Osteocyte (in vitro differentiated cells): ENCODE measurements around the gene KRT28. TPM values are rescaled to one million over a fixed set of nuclear protein-coding genes. Genes with fewer than 3 reads are reported as not detected.

ENCODE experiments used
- DNase-seq: peaks from one replicate; pipeline ENCODE4 v3.0.0; 2021; ENCODE audit warnings: mixed read lengths; ENCODE audit not compliant: unreplicated experiment; ENCODE audit errors: extremely low spot score
- H3K27ac Mint-ChIP-seq: one replicate; pipeline ENCODE4 v1.8.0; 2021; ENCODE audit warnings: mild to moderate bottlenecking, mixed read lengths; ENCODE audit not compliant: unreplicated experiment
- H3K27me3 Mint-ChIP-seq: one replicate; pipeline ENCODE4 v1.8.0; 2021; ENCODE audit warnings: mixed read lengths; ENCODE audit not compliant: unreplicated experiment
- H3K36me3 Mint-ChIP-seq: one replicate; pipeline ENCODE4 v1.8.0; 2021; ENCODE audit warnings: mixed read lengths; ENCODE audit not compliant: unreplicated experiment
- H3K4me1 Mint-ChIP-seq: one replicate; pipeline ENCODE4 v1.8.0; 2021; ENCODE audit warnings: mixed read lengths; ENCODE audit not compliant: unreplicated experiment
- H3K4me3 Mint-ChIP-seq: one replicate; pipeline ENCODE4 v1.8.0; 2021; ENCODE audit warnings: mild to moderate bottlenecking, moderate library complexity, mixed read lengths; ENCODE audit not compliant: unreplicated experiment
- H3K9me3 Mint-ChIP-seq: one replicate; pipeline ENCODE4 v1.8.0; 2021; ENCODE audit warnings: mixed read lengths; ENCODE audit not compliant: unreplicated experiment
- total RNA-seq: library from RNA; stranded (reverse); gene quantifications from 2 replicates; pipeline ENCODE4 v1.2.1, GENCODE V29; 2021
- TF ChIP-seq, protein P1 (sequence below): fragments of 200-600 bp; sonication (generic); IDR thresholded peaks from 2 replicates; pipeline ENCODE4 v1.5.0; 2021; ENCODE audit warnings: antibody characterized with exemption, mild to moderate bottlenecking, moderate library complexity

KRT28 gene
- total RNA-seq, 1 donor from 2014 or later, result not detected

DNA sequence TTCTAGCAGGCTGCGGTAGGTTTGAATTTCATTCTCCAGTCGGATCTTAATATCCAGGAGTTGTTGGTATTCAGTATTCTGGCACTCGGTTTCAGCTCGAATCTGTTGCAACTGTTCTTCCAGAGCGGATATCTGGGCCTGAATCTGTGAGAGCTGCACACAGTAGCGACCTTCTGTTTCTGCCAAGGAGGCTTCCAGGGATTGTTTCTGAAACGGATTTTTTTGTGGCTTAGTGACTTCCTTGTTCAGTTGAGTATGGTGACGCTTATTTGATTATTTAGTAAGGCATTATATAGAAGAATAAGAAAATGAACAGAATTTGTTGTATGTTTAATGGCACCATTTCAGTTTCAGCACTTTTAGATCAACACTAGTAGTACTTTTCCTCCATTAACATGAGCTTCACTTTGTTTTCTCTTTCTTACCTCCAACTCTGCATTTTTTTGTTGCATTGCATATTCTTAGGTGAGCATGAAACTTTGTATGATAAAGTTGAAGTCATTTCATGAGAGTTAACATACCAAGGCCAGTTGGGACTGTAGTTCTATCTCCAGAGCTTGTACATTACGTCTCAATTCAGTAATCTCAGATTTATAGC, 19.9 kb upstream of the KRT28 start:
- no peak for DNase-seq
- Mint-ChIP-seq H3K27me3 (no peaks in the 10 kb centered on the region), H3K36me3 (peaks cover 33% of the 10 kb centered on the region), H3K4me1 (peaks cover 23% of the 10 kb centered on the region), H3K9me3 (no peaks in the 10 kb centered on the region), H3K27ac (peak overlapping the region; percentile 72), H3K4me3 (peak overlapping the region; percentile 85)
- TF ChIP-seq, protein P1, sequence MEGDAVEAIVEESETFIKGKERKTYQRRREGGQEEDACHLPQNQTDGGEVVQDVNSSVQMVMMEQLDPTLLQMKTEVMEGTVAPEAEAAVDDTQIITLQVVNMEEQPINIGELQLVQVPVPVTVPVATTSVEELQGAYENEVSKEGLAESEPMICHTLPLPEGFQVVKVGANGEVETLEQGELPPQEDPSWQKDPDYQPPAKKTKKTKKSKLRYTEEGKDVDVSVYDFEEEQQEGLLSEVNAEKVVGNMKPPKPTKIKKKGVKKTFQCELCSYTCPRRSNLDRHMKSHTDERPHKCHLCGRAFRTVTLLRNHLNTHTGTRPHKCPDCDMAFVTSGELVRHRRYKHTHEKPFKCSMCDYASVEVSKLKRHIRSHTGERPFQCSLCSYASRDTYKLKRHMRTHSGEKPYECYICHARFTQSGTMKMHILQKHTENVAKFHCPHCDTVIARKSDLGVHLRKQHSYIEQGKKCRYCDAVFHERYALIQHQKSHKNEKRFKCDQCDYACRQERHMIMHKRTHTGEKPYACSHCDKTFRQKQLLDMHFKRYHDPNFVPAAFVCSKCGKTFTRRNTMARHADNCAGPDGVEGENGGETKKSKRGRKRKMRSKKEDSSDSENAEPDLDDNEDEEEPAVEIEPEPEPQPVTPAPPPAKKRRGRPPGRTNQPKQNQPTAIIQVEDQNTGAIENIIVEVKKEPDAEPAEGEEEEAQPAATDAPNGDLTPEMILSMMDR, result no peak

- DNase-seq, result peak; percentile 94
- H3K9me3 Mint-ChIP-seq, result no peaks in the 10 kb centered on the region
- H3K4me1 Mint-ChIP-seq, result peaks cover 23% of the 10 kb centered on the region
- H3K36me3 Mint-ChIP-seq, result peaks cover 33% of the 10 kb centered on the region
- TF ChIP-seq, protein P1, result no peak
- H3K27me3 Mint-ChIP-seq, result no peaks in the 10 kb centered on the region
- H3K4me3 Mint-ChIP-seq, result peak overlapping the region; percentile 85
- peak overlapping the region; percentile 93 for H3K27ac Mint-ChIP-seq
These were observed 19.2 kb upstream of the KRT28 start for GRCh38 chr17:40818733-40819527.

GRCh38 chr17:40818343-40818732, 18.6 kb upstream of the KRT28 start:
- H3K36me3 Mint-ChIP-seq, result peaks cover 33% of the 10 kb centered on the region
- peak overlapping the region; percentile 93 for H3K27ac Mint-ChIP-seq
- no peaks in the 10 kb centered on the region for H3K27me3 Mint-ChIP-seq
- H3K4me1 Mint-ChIP-seq, result peaks cover 23% of the 10 kb centered on the region
- peak overlapping the region; percentile 85 for H3K4me3 Mint-ChIP-seq
- TF ChIP-seq, protein P1, result no peak
- no peak for DNase-seq
- H3K9me3 Mint-ChIP-seq, result no peaks in the 10 kb centered on the region

- Mint-ChIP-seq H3K4me3 (peak overlapping the region; percentile 85), H3K4me1 (peaks cover 23% of the 10 kb centered on the region), H3K27me3 (peaks cover 6% of the 10 kb centered on the region), H3K27ac (peak overlapping the region; percentile 51), H3K9me3 (no peaks in the 10 kb centered on the region), H3K36me3 (peaks cover 30% of the 10 kb centered on the region)
- no peak for DNase-seq
- TF ChIP-seq, protein P1, result no peak
These were observed 17.4 kb upstream of the KRT28 start for GRCh38 chr17:40817103-40817682.

GRCh38 chr17:40816569-40816968, 16.8 kb upstream of the KRT28 start:
- TF ChIP-seq, protein P1, result no peak
- Mint-ChIP-seq H3K27me3 (peaks cover 13% of the 10 kb centered on the region), H3K9me3 (no peaks in the 10 kb centered on the region), H3K27ac (no peak overlapping the region), H3K4me1 (peaks cover 23% of the 10 kb centered on the region), H3K4me3 (peak overlapping the region; percentile 30), H3K36me3 (peaks cover 30% of the 10 kb centered on the region)
- DNase-seq, result no peak
